ENCODE data around the gene GRIK2.

Gene GRIK2

GRCh38 chr6:101918471-101918870 lies 525.0 kb downstream of the GRIK2 start:
- no peak for DNase-seq

- no peak for DNase-seq
Observed at GRCh38 chr6:101921829-101922450, 528.4 kb downstream of the GRIK2 start.

GRCh38 chr6:101926149-101926925 lies 532.8 kb downstream of the GRIK2 start:
- no peak for DNase-seq

- no peak for DNase-seq
Observed at GRCh38 chr6:101931766-101932165, 538.3 kb downstream of the GRIK2 start.

- DNase-seq, result no peak
Observed at GRCh38 chr6:101932704-101933103, 539.2 kb downstream of the GRIK2 start.

- DNase-seq, result no peak
Observed at GRCh38 chr6:101935732-101936131, 542.2 kb downstream of the GRIK2 start.

- DNase-seq, result no peak
Observed at GRCh38 chr6:101936516-101936915, 543.0 kb downstream of the GRIK2 start.

- DNase-seq, result no peak
Observed at GRCh38 chr6:101937108-101937507, 543.6 kb downstream of the GRIK2 start.

- no peak for DNase-seq
Observed at GRCh38 chr6:101940391-101940790, 546.9 kb downstream of the GRIK2 start.

GRCh38 chr6:101956961-101957360 lies 563.5 kb downstream of the GRIK2 start:
- DNase-seq, result no peak

GRCh38 chr6:101961357-101961756 lies 567.8 kb downstream of the GRIK2 start:
- DNase-seq, result no peak

GRCh38 chr6:101980924-101981323 lies 587.4 kb downstream of the GRIK2 start:
- DNase-seq, result no peak

GRCh38 chr6:101986476-101986875 lies 593.0 kb downstream of the GRIK2 start:
- DNase-seq, result no peak

- no peak for DNase-seq
Observed at GRCh38 chr6:101992286-101992685, 598.8 kb downstream of the GRIK2 start.

GRCh38 chr6:101994521-101994920 lies 601.0 kb downstream of the GRIK2 start:
- DNase-seq, result no peak

GRCh38 chr6:102015431-102015830 lies 621.9 kb downstream of the GRIK2 start:
- DNase-seq, result no peak

- DNase-seq, result no peak
Observed at GRCh38 chr6:102022281-102022680, 628.8 kb downstream of the GRIK2 start.

- DNase-seq, result no peak
Observed at GRCh38 chr6:102022803-102023202, 629.3 kb downstream of the GRIK2 start.

- no peak for DNase-seq
Observed at GRCh38 chr6:102023977-102024657, 630.6 kb downstream of the GRIK2 start.

GRCh38 chr6:102026649-102027048 lies 633.1 kb downstream of the GRIK2 start:
- DNase-seq, result no peak

GRCh38 chr6:102028176-102028575 lies 634.7 kb downstream of the GRIK2 start:
- DNase-seq, result no peak

GRCh38 chr6:102038964-102039363 lies 645.5 kb downstream of the GRIK2 start:
- DNase-seq, result no peak

- no peak for DNase-seq
Observed at GRCh38 chr6:102039441-102039840, 645.9 kb downstream of the GRIK2 start.

- DNase-seq, result no peak
Observed at GRCh38 chr6:102051001-102051400, 657.5 kb downstream of the GRIK2 start.

Measured in cortex of kidney (tissue), 1 donor.